RWPE1 (cell line): ENCODE data around the gene TBX15.

Experiments used
- CTCF ChIA-PET: fragments of 350-600 bp; sonication (Branson Sonifier 250); formaldehyde crosslinking; extraction: SDS; loops from one replicate; lab custom pipeline; 2021; lab: Yijun Ruan, JAX
- POLR2A ChIA-PET: fragments of 400-600 bp; formaldehyde crosslinking; extraction: SDS; loops from one replicate; lab custom pipeline; 2020; ENCODE audit warnings: antibody characterized with exemption; ENCODE audit not compliant: low non-redundant PET; lab: Yijun Ruan, JAX
- DNase-seq: peaks from one replicate; pipeline ENCODE4 v3.0.0; 2012; ENCODE audit warnings: low spot score
- H3K27ac ChIP-seq: fragments of 450-650 bp; 2 replicates; pipeline ENCODE4 v1.5.1; 2017
- CTCF ChIP-seq: fragments of 450-650 bp; conservative IDR thresholded peaks from 2 replicates; pipeline ENCODE4 v1.5.1; 2017; ENCODE audit warnings: low read depth, mild to moderate bottlenecking

The TBX15 gene

GRCh38 chr1:119012383-119012782, 24.2 kb upstream of the TBX15 start:
- no peak for TF ChIP-seq CTCF
- no peak for DNase-seq
- CTCF ChIA-PET, result no interaction called here
- POLR2A ChIA-PET, result no interaction called here
- no peak overlapping the region for H3K27ac ChIP-seq

DNA sequence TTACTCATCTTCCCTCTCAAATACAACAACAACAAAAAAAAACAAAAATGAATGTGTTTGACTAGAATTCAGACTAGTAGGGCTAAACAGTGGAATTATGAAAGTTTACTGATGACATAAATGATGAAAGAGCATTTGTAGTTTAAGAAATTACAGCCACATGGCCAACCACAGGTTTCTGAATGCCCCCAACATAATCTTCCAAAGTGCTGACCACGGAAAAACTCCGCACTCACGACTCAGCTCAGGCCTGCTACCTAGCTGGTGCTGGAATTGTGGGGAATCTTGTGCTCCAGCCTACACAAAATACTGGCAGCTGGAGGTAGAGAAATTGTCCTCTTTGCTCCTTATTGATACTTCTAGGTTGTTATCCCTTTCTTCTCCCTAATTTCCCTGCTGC, 23.6 kb upstream of the TBX15 start:
- no peak for TF ChIP-seq CTCF
- no peak overlapping the region for H3K27ac ChIP-seq
- CTCF ChIA-PET, result interaction anchor here (0.7 kb wide), 1 partner anchor 855 kb away, joined by 3 read pairs; no protein-coding TSS in a partner anchor
- POLR2A ChIA-PET, result no interaction called here
- DNase-seq, result no peak

GRCh38 chr1:119011116-119011515, 23.0 kb upstream of the TBX15 start:
- CTCF ChIA-PET, result interaction anchor here (0.7 kb wide), 1 partner anchor 854 kb away, joined by 3 read pairs; no protein-coding TSS in a partner anchor
- no peak for DNase-seq

DNA sequence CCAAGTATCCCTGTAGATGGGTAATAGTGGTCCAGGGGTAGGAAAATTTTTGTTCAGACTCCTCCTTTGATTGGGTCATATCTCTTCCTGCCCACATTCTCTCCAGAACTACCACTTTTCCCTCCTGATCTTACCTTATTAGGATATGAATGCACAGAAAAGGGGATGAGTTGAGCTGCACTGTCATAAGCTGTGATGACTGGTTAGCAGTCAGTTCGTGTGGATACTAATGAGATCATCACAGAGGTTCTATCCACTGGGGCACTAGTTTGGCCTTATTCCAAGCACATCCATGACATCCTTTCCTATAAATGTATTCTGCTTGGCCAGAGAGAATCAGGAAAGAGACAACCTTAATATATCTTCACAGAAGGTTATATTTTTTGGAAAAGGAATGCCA, 22.1 kb upstream of the TBX15 start:
- no peak overlapping the region for H3K27ac ChIP-seq
- TF ChIP-seq CTCF, result no peak
- POLR2A ChIA-PET, result no interaction called here
- CTCF ChIA-PET, result no interaction called here
- no peak for DNase-seq

More at GRCh38 chr1:119011116-119011515, 23.0 kb upstream of the TBX15 start:
- no peak for TF ChIP-seq CTCF
- H3K27ac ChIP-seq, result no peak overlapping the region
- POLR2A ChIA-PET, result no interaction called here

DNA sequence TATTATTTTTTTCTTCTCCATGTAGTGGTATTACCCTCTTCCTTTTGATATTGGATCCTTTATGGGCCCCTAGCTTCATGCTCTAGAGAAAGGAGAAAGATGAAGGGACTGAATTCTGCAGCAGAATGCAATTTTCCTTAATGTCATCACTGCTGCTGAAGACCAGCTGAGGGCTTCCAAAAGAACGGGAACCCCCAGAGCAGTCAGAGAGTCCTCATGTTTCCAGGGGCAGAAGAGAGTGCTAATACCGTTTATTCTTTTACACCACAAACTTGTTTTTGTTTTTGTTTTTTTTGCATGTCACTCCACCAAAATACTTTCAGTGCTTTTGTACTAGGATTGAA, 21.1 kb upstream of the TBX15 start:
- no peak overlapping the region for H3K27ac ChIP-seq
- TF ChIP-seq CTCF, result no peak
- ChIA-PET POLR2A (no interaction called here), CTCF (interaction anchor here (0.6 to 2.1 kb wide), 10 partner anchors 9 to 858 kb away, joined by 3 to 9 read pairs (median 4); no protein-coding TSS in a partner anchor)
- DNase-seq, result no peak

- H3K27ac ChIP-seq, result no peak overlapping the region
- peak; percentile 60 for DNase-seq
- ChIA-PET CTCF (interaction anchor here (0.6 to 2.1 kb wide), 13 partner anchors 10 to 857 kb away, joined by 3 to 9 read pairs (median 4); no protein-coding TSS in a partner anchor), POLR2A (interaction anchor here (0.7 kb wide), 1 partner anchor 593 kb away, joined by 8 read pairs; no protein-coding TSS in a partner anchor)
- peak; percentile 58 for TF ChIP-seq CTCF
These were observed 20.6 kb upstream of the TBX15 start for GRCh38 chr1:119008483-119009311.
